Right atrium auricular region (tissue), 2 donors: ENCODE data around the gene SKAP1. TPM values are rescaled to one million over a fixed set of nuclear protein-coding genes. Genes with fewer than 3 reads are reported as not detected.

Experiments
- DNase-seq: peaks from one replicate; pipeline ENCODE4 v3.0.0-alpha.2; 2019; ENCODE audit warnings: low spot score
- H3K27ac ChIP-seq, 2 donors: fragments of 200-600 bp; sonication (generic); 1 replicate in 1 of 2; 2 replicates in 1 of 2; pipeline ENCODE4 v1.5.1; 2016 to 2019
- H3K27me3 ChIP-seq, 2 donors: fragments of 200-600 bp; sonication (generic); one replicate each; pipeline versions ENCODE4 v1.5.1 to v1.6.0; 2017 to 2019
- H3K36me3 ChIP-seq: fragments of 200-600 bp; sonication (generic); one replicate; pipeline ENCODE4 v1.5.1; 2016
- H3K4me1 ChIP-seq, 2 donors: fragments of 200-600 bp; sonication (generic); one replicate each; pipeline versions ENCODE4 v1.5.1 to v1.6.0; 2017 to 2019
- H3K4me3 ChIP-seq, 2 donors: fragments of 200-600 bp; sonication (generic); 1 replicate in 1 of 2; 2 replicates in 1 of 2; pipeline ENCODE4 v1.5.1; 2017 to 2019; ENCODE audit warnings: mild to moderate bottlenecking in 1 of 2, moderate library complexity in 1 of 2
- H3K9me3 ChIP-seq, 2 donors: fragments of 200-600 bp; sonication (generic); one replicate each; pipeline ENCODE4 v1.5.1; 2019
- total RNA-seq, 2 donors: library from RNA; depleted of rRNA; stranded (reverse); fragments of >200 nt; gene quantifications; one replicate each; pipeline ENCODE4 v1.1.0, GENCODE V29; 2016
- TF ChIP-seq, protein P1 (sequence below), 2 donors: fragments of 200-600 bp; sonication (generic); IDR thresholded peaks; one replicate each; pipeline ENCODE4 v1.5.1; 2019; ENCODE audit warnings: antibody characterized with exemption in 2 of 2

SKAP1 gene
- total RNA-seq, 2 donors from 2014 or later, result not detected

DNA sequence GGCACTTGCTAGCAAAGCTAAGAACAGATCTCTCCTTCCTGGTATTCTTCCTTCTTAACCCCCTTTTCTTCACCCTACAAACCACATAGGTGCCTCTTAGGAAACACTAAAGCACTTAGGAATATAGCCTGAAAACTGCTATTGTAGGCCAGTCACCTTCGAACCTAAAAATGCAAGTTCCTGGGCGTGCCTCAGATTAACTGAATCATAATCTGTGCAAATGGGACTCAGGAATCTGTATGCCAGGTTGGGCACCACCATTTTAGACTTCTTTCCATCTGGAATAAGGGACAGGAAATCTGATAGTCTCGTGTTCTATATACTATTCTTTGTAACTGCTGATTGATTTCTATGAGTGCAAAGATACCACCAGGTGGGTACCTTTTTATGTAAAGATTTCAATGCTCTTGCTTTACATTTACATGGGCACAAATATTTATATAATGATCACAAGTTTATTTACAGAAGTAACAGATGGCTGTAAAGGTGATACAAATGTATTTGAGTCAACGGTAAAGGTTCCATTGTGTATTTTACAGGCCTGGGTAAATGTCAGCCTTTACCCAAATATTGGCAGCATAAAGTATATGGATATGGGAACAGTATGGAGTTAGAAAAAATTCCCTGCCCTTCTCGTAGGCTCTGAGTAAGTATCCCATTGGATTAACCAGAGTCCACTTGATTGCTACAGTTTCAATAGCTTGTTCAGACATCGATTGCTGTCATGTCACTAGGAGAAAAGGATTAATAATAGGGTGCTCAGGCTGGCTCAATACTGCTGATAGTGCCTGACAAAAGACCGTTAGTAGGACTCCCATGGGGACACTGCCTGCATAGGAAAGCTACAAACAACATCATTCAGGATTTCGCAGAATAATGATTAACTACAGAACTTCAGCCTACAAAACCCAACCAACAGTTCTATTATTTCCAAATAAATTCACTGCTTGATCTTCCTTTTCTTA lies 197.7 kb downstream of the SKAP1 start:
- TF ChIP-seq, protein P1, sequence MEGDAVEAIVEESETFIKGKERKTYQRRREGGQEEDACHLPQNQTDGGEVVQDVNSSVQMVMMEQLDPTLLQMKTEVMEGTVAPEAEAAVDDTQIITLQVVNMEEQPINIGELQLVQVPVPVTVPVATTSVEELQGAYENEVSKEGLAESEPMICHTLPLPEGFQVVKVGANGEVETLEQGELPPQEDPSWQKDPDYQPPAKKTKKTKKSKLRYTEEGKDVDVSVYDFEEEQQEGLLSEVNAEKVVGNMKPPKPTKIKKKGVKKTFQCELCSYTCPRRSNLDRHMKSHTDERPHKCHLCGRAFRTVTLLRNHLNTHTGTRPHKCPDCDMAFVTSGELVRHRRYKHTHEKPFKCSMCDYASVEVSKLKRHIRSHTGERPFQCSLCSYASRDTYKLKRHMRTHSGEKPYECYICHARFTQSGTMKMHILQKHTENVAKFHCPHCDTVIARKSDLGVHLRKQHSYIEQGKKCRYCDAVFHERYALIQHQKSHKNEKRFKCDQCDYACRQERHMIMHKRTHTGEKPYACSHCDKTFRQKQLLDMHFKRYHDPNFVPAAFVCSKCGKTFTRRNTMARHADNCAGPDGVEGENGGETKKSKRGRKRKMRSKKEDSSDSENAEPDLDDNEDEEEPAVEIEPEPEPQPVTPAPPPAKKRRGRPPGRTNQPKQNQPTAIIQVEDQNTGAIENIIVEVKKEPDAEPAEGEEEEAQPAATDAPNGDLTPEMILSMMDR (IDR thresholded peaks at IDR 0.05), result no peak
- Histone ChIP-seq H3K4me1 (no peaks in the 10 kb centered on the region), H3K36me3 (no peaks in the 10 kb centered on the region), H3K4me3 (no peak overlapping the region), H3K27ac (no peak overlapping the region), H3K27me3 (no peaks in the 10 kb centered on the region), H3K9me3 (no peaks in the 10 kb centered on the region)
- DNase-seq, result no peak

DNA sequence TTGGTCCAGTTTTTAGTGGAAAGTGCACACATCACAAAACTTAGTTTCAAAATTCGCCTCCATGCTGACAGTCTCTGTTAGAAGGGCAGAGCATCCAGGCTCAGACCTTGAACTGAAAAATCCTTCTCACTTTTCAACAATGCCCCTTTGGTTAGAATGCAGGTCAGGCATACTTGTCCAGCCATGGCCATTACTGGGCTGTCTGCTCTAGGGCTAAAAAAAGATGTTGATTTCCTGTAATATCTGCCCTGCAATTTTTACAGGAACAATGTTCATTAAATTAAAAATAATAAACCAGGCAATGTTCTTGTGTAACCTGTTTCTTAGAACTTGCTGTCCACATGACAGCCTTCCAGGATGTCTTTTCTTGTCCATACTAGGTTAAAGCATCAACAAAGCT lies 200.1 kb downstream of the SKAP1 start:
- no peaks in the 10 kb centered on the region for H3K27me3 ChIP-seq
- no peaks in the 10 kb centered on the region for H3K9me3 ChIP-seq
- H3K36me3 ChIP-seq, result no peaks in the 10 kb centered on the region
- no peak for DNase-seq
- no peak overlapping the region for H3K27ac ChIP-seq
- no peaks in the 10 kb centered on the region for H3K4me1 ChIP-seq
- no peak overlapping the region for H3K4me3 ChIP-seq
- TF ChIP-seq, protein P1 (IDR thresholded peaks at IDR 0.05), result no peak

DNA sequence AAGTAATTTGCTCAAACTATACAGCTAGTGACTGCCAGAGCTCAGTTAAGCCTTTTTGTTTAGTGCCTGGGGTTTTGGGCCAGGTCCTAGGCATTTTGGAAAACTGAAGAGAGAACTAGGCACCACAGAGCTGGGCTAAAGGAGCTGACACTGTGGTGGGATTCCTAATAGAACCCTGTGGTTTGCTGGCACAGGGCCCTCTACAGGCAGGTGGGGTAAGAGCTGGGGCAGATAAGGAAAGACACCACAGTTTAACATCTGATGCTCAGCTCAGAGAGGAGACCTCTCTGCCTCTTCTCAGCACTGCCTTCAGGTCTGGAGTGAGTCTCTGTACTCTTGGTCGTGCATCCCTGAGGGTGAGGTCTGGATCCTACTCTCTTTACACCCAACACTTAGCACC lies 201.3 kb downstream of the SKAP1 start:
- no peak for DNase-seq
- H3K4me1 ChIP-seq, result no peaks in the 10 kb centered on the region
- no peaks in the 10 kb centered on the region for H3K9me3 ChIP-seq
- H3K27me3 ChIP-seq, result no peaks in the 10 kb centered on the region
- TF ChIP-seq, protein P1 (IDR thresholded peaks at IDR 0.05), result no peak
- no peaks in the 10 kb centered on the region for H3K36me3 ChIP-seq
- H3K4me3 ChIP-seq, result no peak overlapping the region
- no peak overlapping the region for H3K27ac ChIP-seq

DNA sequence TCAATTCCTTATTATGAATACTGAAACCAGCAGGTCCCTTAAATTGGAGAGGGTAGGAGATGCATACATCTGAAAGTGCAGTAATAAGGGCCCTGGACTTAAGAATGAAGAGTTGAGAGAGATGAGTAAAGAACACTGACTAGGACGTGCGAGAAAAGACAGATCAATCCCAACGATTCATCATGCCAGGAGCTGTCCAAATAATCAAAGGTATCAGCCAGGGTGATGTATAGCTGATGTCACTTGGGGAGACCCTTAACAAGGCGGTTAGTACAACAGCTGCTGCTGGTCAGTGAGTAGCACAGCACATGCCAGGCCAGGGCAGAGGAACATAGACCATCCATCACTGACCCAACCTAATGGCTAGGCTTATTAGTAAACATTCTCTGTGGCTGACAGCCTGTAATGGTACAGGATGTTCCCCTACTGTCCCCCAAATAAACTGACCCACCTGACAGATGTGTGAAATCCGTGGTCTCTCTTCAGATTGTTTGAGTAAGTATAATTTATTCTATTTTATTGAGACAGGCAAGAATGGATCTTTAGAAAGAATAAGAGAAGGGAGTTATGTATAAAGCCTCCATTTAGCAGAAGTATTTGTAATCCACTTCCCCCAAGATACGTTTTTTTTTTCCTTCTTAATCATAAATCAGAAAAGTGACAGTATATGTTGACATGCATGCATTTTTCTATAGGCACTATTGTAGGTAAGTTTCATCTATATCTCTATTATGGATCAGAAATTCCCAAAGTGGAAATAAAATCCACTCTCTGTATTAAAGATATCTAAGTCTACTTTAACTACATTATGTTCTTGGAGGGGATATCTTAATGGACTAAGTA lies 204.1 kb downstream of the SKAP1 start:
- Histone ChIP-seq H3K36me3 (no peaks in the 10 kb centered on the region), H3K4me3 (no peak overlapping the region), H3K27me3 (no peaks in the 10 kb centered on the region), H3K27ac (no peak overlapping the region), H3K9me3 (no peaks in the 10 kb centered on the region), H3K4me1 (no peaks in the 10 kb centered on the region)
- TF ChIP-seq, protein P1 (IDR thresholded peaks at IDR 0.05), result no peak
- no peak for DNase-seq

DNA sequence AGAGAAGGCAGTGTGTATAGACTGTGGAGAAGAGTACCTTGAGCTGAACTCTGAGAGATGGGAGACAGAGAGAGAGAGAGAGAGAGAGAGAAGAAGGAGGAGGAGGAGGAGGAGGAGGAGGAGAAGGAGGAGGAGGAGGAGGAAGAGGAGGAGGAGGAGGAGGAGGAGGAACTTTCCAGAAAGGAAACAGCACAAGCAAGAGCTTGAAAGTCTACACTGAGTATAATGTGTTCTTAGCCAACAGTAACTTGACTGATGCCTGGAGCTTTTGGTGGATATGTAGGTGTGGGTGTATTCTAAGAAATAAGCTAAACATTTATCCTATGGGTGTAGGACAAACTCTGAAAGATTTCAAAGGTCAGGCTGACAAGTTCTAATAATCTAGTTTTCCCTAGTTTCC lies 206.1 kb downstream of the SKAP1 start:
- DNase-seq, result no peak
- Histone ChIP-seq H3K27me3 (no peaks in the 10 kb centered on the region), H3K27ac (no peak overlapping the region), H3K4me3 (no peak overlapping the region), H3K36me3 (no peaks in the 10 kb centered on the region), H3K9me3 (no peaks in the 10 kb centered on the region), H3K4me1 (no peaks in the 10 kb centered on the region)
- TF ChIP-seq, protein P1 (IDR thresholded peaks at IDR 0.05), result no peak
